Adipocyte (in vitro differentiated cells): ENCODE results near the gene EARS2.
A peak's percentile ranks its signal among the peaks of the same experiment; 100 is the strongest.
"Not testable (repeated sequence)": the region's sequence is repeated elsewhere in the genome, so short reads cannot be mapped to it uniquely, and the experiment has no call there.

ENCODE experiments used
- DNase-seq: peaks from one replicate; pipeline ENCODE4 v3.0.0-alpha.2; 2015; ENCODE audit warnings: low read depth
- H3K27me3 ChIP-seq: replicated peaks from 2 replicates; pipeline ENCODE4 v1.7.0; 2013; ENCODE audit warnings: mild to moderate bottlenecking, low read length, moderate library complexity; ENCODE audit not compliant: control insufficient read depth, insufficient read depth
- H3K36me3 ChIP-seq: 2 replicates; pipeline ENCODE4 v1.7.0; 2013; ENCODE audit warnings: low read length, mild to moderate bottlenecking, moderate library complexity; ENCODE audit not compliant: control insufficient read depth, insufficient read depth, severe bottlenecking
- H3K4me1 ChIP-seq: 2 replicates; pipeline ENCODE4 v1.7.0; 2013; ENCODE audit warnings: mild to moderate bottlenecking, low read length, moderate library complexity; ENCODE audit not compliant: control insufficient read depth, insufficient read depth
- H3K4me3 ChIP-seq: 2 replicates; pipeline ENCODE4 v1.7.0; 2013; ENCODE audit warnings: mild to moderate bottlenecking, low read length, moderate library complexity
- H3K9ac ChIP-seq: 2 replicates; pipeline ENCODE4 v1.7.0; 2013; ENCODE audit warnings: mild to moderate bottlenecking, low read length, moderate library complexity
- H3K9me3 ChIP-seq: 2 replicates; pipeline ENCODE4 v1.7.0; 2013; ENCODE audit warnings: mild to moderate bottlenecking, low read length, moderate library complexity; ENCODE audit not compliant: control insufficient read depth

Gene EARS2

DNA sequence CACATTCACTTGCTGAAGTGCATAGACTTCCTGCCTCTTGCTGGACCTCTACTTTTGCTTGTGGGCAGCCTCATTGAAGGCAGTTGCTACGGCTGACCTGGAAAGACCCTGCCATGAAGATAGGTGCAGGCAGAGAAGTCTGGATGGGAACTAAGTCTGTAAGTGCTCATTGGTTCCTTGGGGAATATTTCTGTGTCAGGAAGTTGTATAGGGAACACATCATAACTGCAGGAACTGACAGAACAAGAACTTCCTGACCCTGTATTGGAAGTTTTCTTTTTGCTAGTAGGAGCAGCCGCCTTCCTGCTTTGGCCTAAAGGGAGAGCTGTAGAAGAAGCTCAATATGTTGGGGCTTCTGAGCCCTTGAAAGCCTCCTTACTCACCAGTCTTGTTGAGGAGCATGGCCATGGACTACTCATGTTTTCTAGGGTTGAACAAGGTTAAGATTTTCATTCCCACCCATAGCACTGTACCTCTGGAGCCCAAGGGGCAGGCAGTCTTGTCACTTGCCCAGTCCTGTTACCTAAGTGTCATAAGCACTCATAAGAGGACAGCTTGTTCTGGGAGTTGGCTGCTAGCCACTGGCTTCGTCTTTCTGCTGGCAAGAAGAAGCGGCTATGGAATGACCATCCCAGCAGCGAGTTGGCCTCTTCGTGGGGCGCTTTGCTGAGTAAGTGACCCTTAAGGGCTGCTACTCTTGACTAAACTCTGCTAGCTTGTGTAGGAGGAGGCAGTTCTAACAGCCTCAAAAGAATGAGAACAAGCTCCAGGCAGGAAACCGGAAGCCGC, 7.6 kb upstream of the EARS2 start:
- Histone ChIP-seq H3K36me3 (peaks cover 93% of the 10 kb centered on the region), H3K9me3 (no peaks in the 10 kb centered on the region), H3K4me1 (peaks cover 14% of the 10 kb centered on the region), H3K9ac (peak overlapping the region; percentile 37), H3K27me3 (no peaks in the 10 kb centered on the region), H3K4me3 (no peak overlapping the region)
- no peak for DNase-seq

DNA sequence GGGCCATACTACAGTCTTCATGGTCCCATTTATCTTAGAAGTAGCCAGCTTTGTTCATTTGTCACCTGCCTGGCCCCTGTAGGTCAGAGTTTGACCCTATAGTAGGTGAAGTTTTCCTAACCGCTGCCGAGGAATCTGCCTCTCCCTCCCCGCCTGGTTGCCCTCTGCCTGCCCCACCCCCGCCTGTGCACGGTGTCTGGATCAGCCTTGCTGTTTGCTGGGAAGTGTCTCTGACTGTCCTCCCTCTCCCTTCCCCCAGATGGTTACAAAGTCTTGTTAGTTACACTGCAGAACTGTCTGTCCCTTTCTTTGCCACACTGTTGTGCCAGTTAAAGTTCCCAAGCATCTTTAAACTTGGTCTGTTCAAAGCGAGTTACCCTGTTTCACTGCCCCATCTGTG, 6.0 kb upstream of the EARS2 start:
- Histone ChIP-seq H3K4me3 (no peak overlapping the region), H3K9me3 (no peaks in the 10 kb centered on the region), H3K36me3 (peaks cover 86% of the 10 kb centered on the region), H3K27me3 (no peaks in the 10 kb centered on the region), H3K4me1 (peaks cover 30% of the 10 kb centered on the region), H3K9ac (no peak overlapping the region)
- no peak for DNase-seq

- no peak for DNase-seq
- Histone ChIP-seq H3K9me3 (no peaks in the 10 kb centered on the region), H3K4me3 (no peak overlapping the region), H3K9ac (no peak overlapping the region), H3K36me3 (peaks cover 81% of the 10 kb centered on the region), H3K27me3 (no peaks in the 10 kb centered on the region), H3K4me1 (peaks cover 30% of the 10 kb centered on the region)
Measured at GRCh38 chr16:23562505-23562904, 5.4 kb upstream of the EARS2 start.

DNA sequence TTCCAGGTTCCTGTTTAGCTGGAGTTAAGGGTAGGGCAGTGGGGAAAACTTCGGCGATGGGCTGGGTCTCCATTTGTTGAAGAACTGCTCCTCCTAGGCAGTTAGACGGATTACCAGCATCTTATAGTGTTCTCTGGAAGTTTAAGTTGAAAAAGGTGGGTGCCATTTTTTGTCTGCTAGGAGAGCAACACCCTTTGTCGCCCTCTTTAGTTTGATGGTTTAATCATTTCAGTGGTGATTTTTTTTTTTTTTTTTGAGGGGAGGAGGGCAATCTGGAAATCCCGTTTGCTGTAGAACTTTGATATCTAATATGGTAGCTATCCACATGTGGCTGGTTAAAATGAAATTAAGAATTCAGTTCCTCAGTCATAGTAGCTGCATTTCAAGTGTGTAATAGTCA, 4.4 kb upstream of the EARS2 start:
- Histone ChIP-seq H3K9ac (no peak overlapping the region), H3K27me3 (no peaks in the 10 kb centered on the region), H3K9me3 (no peaks in the 10 kb centered on the region), H3K4me3 (no peak overlapping the region), H3K4me1 (peaks cover 32% of the 10 kb centered on the region), H3K36me3 (peaks cover 72% of the 10 kb centered on the region)
- DNase-seq = no peak

- Histone ChIP-seq H3K4me1 (peaks cover 21% of the 10 kb centered on the region), H3K4me3 (peak overlapping the region; percentile 89), H3K9me3 (no peaks in the 10 kb centered on the region), H3K36me3 (peaks cover 41% of the 10 kb centered on the region), H3K27me3 (no peaks in the 10 kb centered on the region), H3K9ac (peak overlapping the region; percentile 89)
- DNase-seq = peak; percentile 66
Measured at GRCh38 chr16:23557779-23558702, 891 bp upstream of the EARS2 start.

- Histone ChIP-seq H3K9ac (no peak overlapping the region), H3K9me3 (no peaks in the 10 kb centered on the region), H3K4me3 (no peak overlapping the region), H3K4me1 (peaks cover 18% of the 10 kb centered on the region), H3K36me3 (peaks cover 37% of the 10 kb centered on the region), H3K27me3 (no peaks in the 10 kb centered on the region)
- DNase-seq = no peak
Measured at GRCh38 chr16:23554536-23554935, 2.6 kb downstream of the EARS2 start.

DNA sequence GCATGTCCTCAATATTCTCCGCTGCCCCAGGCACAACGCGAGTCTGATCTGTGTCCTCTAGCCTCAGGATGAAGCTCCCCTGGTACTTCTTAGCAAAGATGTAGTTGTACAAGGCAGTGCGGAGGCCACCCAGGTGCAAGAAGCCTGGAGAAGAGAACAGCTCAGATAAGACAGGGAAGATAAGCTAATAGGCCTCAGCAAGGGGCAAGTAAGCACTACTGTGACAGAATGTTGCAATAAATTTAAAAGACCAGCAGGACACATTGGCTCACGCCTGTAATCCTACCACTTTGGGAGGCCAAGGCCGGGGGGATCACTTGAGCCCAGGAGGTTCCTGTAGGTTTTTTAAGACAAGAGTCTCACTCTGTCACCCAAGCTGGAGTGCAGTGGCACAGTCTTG, 5.0 kb downstream of the EARS2 start:
- no peak for DNase-seq
- Histone ChIP-seq H3K9ac (no peak overlapping the region), H3K9me3 (no peaks in the 10 kb centered on the region), H3K4me3 (no peak overlapping the region), H3K36me3 (peaks cover 46% of the 10 kb centered on the region), H3K4me1 (peaks cover 4% of the 10 kb centered on the region), H3K27me3 (no peaks in the 10 kb centered on the region)

DNA sequence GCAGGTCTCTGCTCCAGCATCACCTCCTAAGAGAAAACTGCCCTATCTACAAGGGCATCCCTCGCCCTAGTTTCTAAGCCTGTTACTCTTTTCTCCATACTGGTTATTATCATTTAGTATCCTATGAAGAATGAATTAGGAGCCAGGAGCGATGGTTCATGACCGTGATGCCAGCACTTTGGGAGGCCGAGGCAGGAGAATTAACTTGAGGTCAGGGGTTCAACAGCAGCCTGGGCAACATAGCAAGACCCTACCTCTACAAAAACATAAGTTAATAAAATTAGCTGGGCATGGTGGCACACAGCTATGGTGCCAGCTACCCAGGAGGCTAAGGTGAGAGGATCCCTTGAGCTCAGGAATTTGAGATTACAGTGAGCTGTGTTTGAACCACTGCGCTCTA, 7.2 kb downstream of the EARS2 start:
- no peak for DNase-seq
- Histone ChIP-seq H3K9ac (no peak overlapping the region), H3K27me3 (no peaks in the 10 kb centered on the region), H3K9me3 (no peaks in the 10 kb centered on the region), H3K4me3 (no peak overlapping the region), H3K36me3 (peaks cover 68% of the 10 kb centered on the region), H3K4me1 (no peaks in the 10 kb centered on the region)

- no peak for DNase-seq
- H3K36me3 ChIP-seq = peaks cover 72% of the 10 kb centered on the region
Measured at GRCh38 chr16:23544436-23544835, 12.7 kb downstream of the EARS2 start.

DNA sequence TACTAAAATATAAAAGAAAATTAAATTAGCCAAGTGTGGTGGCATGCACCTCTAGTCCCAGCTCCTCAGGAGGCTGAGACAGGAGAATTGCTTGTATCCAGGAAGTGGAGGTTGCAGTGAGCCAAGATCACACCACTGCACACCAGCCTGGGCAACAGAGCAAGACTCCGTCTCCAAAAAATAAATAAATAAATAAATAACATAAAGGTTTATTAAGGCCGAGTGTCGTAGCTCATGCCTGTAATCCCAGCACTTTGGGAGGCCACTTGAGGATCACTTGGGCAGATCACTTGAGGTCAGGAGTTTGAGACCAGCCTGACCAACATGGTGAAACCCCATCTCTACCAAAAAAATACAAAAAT, 16.4 kb downstream of the EARS2 start:
- Histone ChIP-seq H3K36me3 (peaks cover 48% of the 10 kb centered on the region), H3K4me1 (peaks cover 13% of the 10 kb centered on the region)
- not testable (repeated sequence) for DNase-seq, H3K9me3 ChIP-seq, H3K27me3 ChIP-seq, H3K9ac ChIP-seq, H3K4me3 ChIP-seq

More at GRCh38 chr16:23544436-23544835, 12.7 kb downstream of the EARS2 start:
- H3K9ac ChIP-seq = no peak overlapping the region
- no peak overlapping the region for H3K4me3 ChIP-seq
- no peaks in the 10 kb centered on the region for H3K9me3 ChIP-seq
- no peaks in the 10 kb centered on the region for H3K27me3 ChIP-seq
- no peaks in the 10 kb centered on the region for H3K4me1 ChIP-seq

- peaks cover 18% of the 10 kb centered on the region for H3K4me1 ChIP-seq
- no peak for DNase-seq
- no peak overlapping the region for H3K4me3 ChIP-seq
- H3K27me3 ChIP-seq = no peaks in the 10 kb centered on the region
- H3K9me3 ChIP-seq = no peaks in the 10 kb centered on the region
- peaks cover 46% of the 10 kb centered on the region for H3K36me3 ChIP-seq
- no peak overlapping the region for H3K9ac ChIP-seq
Measured at GRCh38 chr16:23539984-23540816, 16.9 kb downstream of the EARS2 start.
